Activated T-cell treated with anti-CD3 and anti-CD28 coated beads, Interleukin-2, amount 50 U/mL, for 72 hours (primary cell): ENCODE data around the gene KRT40. TPM values are rescaled to one million over a fixed set of nuclear protein-coding genes. Genes with fewer than 3 reads are reported as not detected.

Source experiments
- ATAC-seq, 2 donors: fragments of 150-1000 bp; cut with Tn5 transposase; replicated peaks in 1 of 2; 2 replicates each; pipeline ENCODE4 v1.10.0; 2021; ENCODE audit warnings: moderate library complexity in 2 of 2, mild to moderate bottlenecking in 1 of 2
- DNase-seq, 2 donors: peaks; one replicate each; pipeline ENCODE4 v3.0.0; 2021 to 2022; ENCODE audit warnings: mixed read lengths in 1 of 2
- H3K27ac Mint-ChIP-seq: one replicate; pipeline ENCODE4 v1.8.0; 2022; ENCODE audit warnings: mild to moderate bottlenecking, moderate library complexity, mixed read lengths
- H3K27me3 Mint-ChIP-seq: one replicate; pipeline ENCODE4 v1.8.0; 2022; ENCODE audit warnings: low read depth, mixed read lengths
- H3K36me3 Mint-ChIP-seq, 2 donors: one replicate each; pipeline ENCODE4 v1.8.0; 2022; ENCODE audit warnings: mixed read lengths in 2 of 2, mild to moderate bottlenecking in 1 of 2; ENCODE audit not compliant: insufficient read depth in 2 of 2
- H3K4me1 Mint-ChIP-seq: one replicate; pipeline ENCODE4 v1.8.0; 2022; ENCODE audit warnings: low read depth, mixed read lengths
- H3K4me3 Mint-ChIP-seq, 2 donors: one replicate each; pipeline ENCODE4 v1.8.0; 2022; ENCODE audit warnings: mild to moderate bottlenecking in 2 of 2, mixed read lengths in 2 of 2, moderate library complexity in 2 of 2
- H3K9me3 Mint-ChIP-seq, 2 donors: one replicate each; pipeline ENCODE4 v1.8.0; 2022; ENCODE audit warnings: mixed read lengths in 2 of 2
- total RNA-seq, 2 donors: library from RNA; stranded (reverse); gene quantifications; one replicate each; pipeline ENCODE4 v1.2.3, GENCODE V29; 2022

KRT40 gene
- total RNA-seq, result not detected

DNA sequence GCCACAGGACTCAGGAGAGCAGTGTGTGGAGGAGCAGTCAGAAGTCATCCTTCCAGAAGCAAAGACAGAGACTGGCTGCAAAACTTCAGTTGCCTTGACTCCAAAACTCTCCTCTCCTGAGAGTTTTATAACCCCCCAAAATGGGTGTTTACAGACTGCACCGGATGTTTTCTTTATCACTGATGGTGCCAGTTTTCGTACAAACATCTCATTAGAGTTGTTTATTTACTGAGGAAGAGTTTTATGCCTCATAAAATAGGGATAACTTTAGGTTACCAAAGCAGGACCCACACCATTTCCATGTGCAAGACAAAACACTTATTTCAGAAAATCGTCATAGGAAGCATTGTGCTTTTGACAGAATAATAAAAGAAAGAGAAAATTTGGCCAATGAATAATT, at the start of gene KRT40:
Gene KRT40, minus strand, starts transcription at position 101 of the 400 bp plus-strand sequence. Its CDS starts 53 bp downstream, at position 48.
- H3K27me3 Mint-ChIP-seq, result peaks cover 16% of the 10 kb centered on the region

DNA sequence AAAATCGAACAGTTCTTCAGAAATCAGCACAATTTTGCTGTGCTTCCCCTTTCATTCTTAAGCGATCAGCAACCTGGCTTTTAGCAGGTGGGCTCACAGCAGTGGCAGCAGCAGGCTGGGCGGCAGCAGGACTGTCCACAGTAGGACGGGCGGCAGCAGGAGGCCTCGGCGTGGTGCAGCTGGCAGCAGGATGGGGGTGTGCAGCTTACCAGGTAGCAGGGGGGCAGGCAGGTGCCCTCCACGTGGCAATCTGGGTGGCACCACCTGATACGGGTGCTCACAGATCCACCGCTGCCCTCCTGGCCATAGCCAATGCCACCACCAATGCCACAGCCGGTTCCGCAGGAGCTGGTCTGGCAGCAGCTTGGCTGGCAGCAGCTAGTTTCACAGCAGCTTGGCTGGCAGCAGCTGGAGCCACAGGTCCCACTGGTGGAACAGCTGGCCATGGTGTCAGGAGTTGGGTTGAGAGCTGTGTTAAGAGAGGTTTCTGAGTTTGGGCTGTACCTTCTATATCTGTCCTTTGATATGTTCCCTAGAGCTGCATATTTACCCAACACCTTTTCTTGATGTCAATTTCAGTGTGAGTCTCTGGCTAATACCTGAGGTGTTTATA, 45.6 kb upstream of the KRT40 start, which contains the start of gene KRTAP1-4:
Gene KRTAP1-4, minus strand, starts transcription at position 563 of the 613 bp plus-strand sequence. Its CDS starts 117 bp downstream, at position 446.
- DNase-seq (no peak), ATAC-seq (no peak)
- H3K4me3 Mint-ChIP-seq, result no peak within 1 kb of the TSS
- no peaks in the 10 kb centered on the region for H3K36me3 Mint-ChIP-seq
- peaks cover 6% of the 10 kb centered on the region for H3K27me3 Mint-ChIP-seq
- H3K27ac Mint-ChIP-seq, result no peak within 1 kb of the TSS
- no peaks in the 10 kb centered on the region for H3K9me3 Mint-ChIP-seq
- no peaks in the 10 kb centered on the region for H3K4me1 Mint-ChIP-seq

More for the DNA sequence above, at the start of gene KRT40:
- Mint-ChIP-seq H3K4me3 (no peak within 1 kb of the TSS), H3K4me1 (no peaks in the 10 kb centered on the region), H3K27ac (no peak within 1 kb of the TSS), H3K9me3 (no peaks in the 10 kb centered on the region), H3K36me3 (no peaks in the 10 kb centered on the region)
- DNase-seq, result no peak
- no peak for ATAC-seq

- DNase-seq (no peak), ATAC-seq (no peak)
- Mint-ChIP-seq H3K36me3 (no peaks in the 10 kb centered on the region), H3K27ac (no peak within 1 kb of the TSS), H3K4me3 (no peak within 1 kb of the TSS), H3K9me3 (no peaks in the 10 kb centered on the region), H3K27me3 (peaks cover 13% of the 10 kb centered on the region), H3K4me1 (no peaks in the 10 kb centered on the region)
These were observed 42.8 kb upstream of the KRT40 start, which contains the start of gene KRTAP1-5 for GRCh38 chr17:41026715-41027471. KRTAP1-5 (minus strand) TSS chr17:41027208; CDS start chr17:41027155, 53 bp downstream.

DNA sequence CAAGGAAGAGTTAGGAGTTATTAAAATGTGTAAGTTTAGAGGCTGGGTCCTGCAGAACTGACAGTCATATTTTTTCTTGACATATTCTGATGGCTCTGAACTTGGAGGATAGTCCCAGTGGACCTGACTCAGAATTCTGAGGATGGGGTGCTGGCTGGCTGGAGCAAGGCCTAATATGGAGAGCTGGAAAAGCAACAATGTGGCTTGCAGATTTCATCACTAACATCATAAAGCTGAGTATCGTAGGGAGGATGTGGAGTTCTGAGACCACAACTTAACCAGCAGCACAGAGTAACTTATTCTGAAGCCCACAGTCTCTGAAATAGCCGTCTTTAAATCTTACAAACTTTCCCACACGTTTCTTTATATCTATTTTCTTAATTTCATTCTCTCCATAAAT, 40.6 kb upstream of the KRT40 start:
- DNase-seq (no peak), ATAC-seq (no peak)
- Mint-ChIP-seq H3K27ac (no peak overlapping the region), H3K4me3 (no peak overlapping the region), H3K4me1 (no peaks in the 10 kb centered on the region), H3K9me3 (no peaks in the 10 kb centered on the region), H3K27me3 (peaks cover 13% of the 10 kb centered on the region), H3K36me3 (no peaks in the 10 kb centered on the region)

DNA sequence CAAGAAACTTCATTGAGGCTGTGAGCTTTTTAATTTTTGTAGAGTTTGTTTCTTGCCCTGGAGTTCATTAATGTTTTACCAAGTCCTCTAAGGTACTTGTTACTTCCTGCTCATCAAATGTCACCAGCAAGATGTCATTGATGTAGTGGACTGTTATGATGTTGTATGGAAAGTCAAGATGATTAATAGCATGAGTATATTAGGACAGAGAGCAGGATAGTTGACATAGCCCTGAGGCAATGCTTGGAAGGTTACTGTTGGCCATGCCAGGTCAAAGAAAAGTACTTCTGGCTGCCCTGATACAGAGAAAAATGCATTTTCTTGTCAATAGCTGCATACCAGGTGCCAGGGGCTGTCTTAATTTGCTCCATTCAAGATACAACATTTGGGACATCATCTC, 36.2 kb upstream of the KRT40 start:
- Mint-ChIP-seq H3K4me3 (no peak overlapping the region), H3K27ac (no peak overlapping the region), H3K36me3 (no peaks in the 10 kb centered on the region), H3K4me1 (no peaks in the 10 kb centered on the region), H3K27me3 (peaks cover 14% of the 10 kb centered on the region), H3K9me3 (no peaks in the 10 kb centered on the region)
- no peak for DNase-seq
- ATAC-seq, result no peak

DNA sequence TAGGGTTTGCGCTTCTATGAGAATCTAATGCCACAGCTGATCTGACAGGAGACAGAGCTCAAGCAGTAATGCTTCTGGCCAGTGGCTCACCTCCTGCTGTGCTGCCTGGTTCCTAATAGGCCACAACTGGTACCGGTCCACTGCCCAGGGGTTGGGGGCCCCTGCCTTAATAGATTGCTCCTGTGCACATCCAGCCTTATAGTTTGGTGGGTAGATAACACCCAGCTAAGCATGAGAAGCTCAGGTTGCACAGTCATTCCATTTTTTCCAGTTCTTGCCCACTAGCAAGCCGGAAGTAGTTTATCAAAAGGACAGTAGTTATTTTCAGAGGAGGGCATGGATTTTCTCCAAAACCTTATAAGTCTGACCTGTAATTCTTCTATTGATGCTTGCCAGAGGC, 35.3 kb upstream of the KRT40 start:
- no peaks in the 10 kb centered on the region for H3K36me3 Mint-ChIP-seq
- H3K27me3 Mint-ChIP-seq, result peaks cover 14% of the 10 kb centered on the region
- no peaks in the 10 kb centered on the region for H3K4me1 Mint-ChIP-seq
- H3K27ac Mint-ChIP-seq, result no peak overlapping the region
- ATAC-seq, result no peak
- DNase-seq, result no peak
- no peak overlapping the region for H3K4me3 Mint-ChIP-seq
- H3K9me3 Mint-ChIP-seq, result no peaks in the 10 kb centered on the region

DNA sequence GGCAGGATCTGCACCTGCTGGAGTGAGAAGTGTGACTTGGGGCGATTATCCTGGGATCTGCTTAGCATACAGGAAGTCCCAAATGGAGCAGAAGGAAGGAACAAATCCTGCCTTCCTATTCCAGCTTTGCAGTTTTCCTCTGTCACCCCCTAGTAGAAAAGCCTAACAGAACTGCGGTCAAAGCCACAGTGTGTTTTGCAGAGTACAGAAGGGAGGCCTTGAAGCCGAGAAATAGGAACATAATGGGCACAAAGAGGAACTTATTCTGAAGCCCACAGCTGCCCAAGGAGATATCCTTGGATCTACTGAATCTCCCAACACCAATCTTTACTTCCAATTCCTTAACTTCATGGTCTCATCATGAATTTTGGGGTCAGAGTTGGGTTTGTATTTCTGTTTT, 34.4 kb upstream of the KRT40 start:
- Mint-ChIP-seq H3K27ac (no peak overlapping the region), H3K4me3 (no peak overlapping the region)
- ATAC-seq, result no peak

GRCh38 chr17:41016578-41017215, 32.6 kb upstream of the KRT40 start:
- ATAC-seq (no peak), DNase-seq (no peak)
- Mint-ChIP-seq H3K4me1 (no peaks in the 10 kb centered on the region), H3K36me3 (no peaks in the 10 kb centered on the region), H3K9me3 (no peaks in the 10 kb centered on the region), H3K27ac (no peak overlapping the region), H3K4me3 (no peak overlapping the region), H3K27me3 (peaks cover 7% of the 10 kb centered on the region)

More for the DNA sequence above, 34.4 kb upstream of the KRT40 start:
- Mint-ChIP-seq H3K27me3 (peaks cover 14% of the 10 kb centered on the region), H3K4me1 (no peaks in the 10 kb centered on the region), H3K36me3 (no peaks in the 10 kb centered on the region), H3K9me3 (no peaks in the 10 kb centered on the region)
- DNase-seq, result no peak

- no peaks in the 10 kb centered on the region for H3K36me3 Mint-ChIP-seq
- ATAC-seq (no peak), DNase-seq (no peak)
- no peaks in the 10 kb centered on the region for H3K9me3 Mint-ChIP-seq
- H3K4me1 Mint-ChIP-seq, result no peaks in the 10 kb centered on the region
- no peak overlapping the region for H3K4me3 Mint-ChIP-seq
- peaks cover 7% of the 10 kb centered on the region for H3K27me3 Mint-ChIP-seq
- no peak overlapping the region for H3K27ac Mint-ChIP-seq
These were observed 31.3 kb upstream of the KRT40 start for GRCh38 chr17:41015454-41015853.

DNA sequence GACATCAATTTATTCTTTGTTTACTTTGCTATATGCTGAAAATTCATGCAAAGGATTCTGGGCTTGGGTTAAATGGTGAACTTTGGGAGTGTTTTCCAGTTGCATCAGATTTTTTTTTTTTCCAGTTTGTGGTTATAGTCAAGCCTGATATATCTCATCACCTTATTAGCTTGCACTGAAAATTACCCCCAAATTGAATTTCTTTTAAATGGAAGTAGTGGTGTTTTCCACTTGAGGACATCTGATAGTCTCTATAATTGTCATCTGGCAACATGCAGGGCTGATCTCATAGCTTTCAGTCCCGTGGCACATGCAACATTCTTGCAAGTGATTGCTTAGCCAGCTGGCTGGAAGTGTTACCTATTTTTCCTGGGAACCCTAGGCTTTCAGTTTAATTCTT, 29.5 kb upstream of the KRT40 start:
- Mint-ChIP-seq H3K9me3 (no peaks in the 10 kb centered on the region), H3K27ac (no peak overlapping the region), H3K4me1 (no peaks in the 10 kb centered on the region), H3K27me3 (peaks cover 7% of the 10 kb centered on the region), H3K36me3 (no peaks in the 10 kb centered on the region), H3K4me3 (no peak overlapping the region)
- ATAC-seq, result no peak
- no peak for DNase-seq

- no peak overlapping the region for H3K27ac Mint-ChIP-seq
- H3K4me3 Mint-ChIP-seq, result no peak overlapping the region
- H3K9me3 Mint-ChIP-seq, result no peaks in the 10 kb centered on the region
- no peaks in the 10 kb centered on the region for H3K36me3 Mint-ChIP-seq
- no peak for DNase-seq
- ATAC-seq, result no peak
- H3K27me3 Mint-ChIP-seq, result peaks cover 7% of the 10 kb centered on the region
- no peaks in the 10 kb centered on the region for H3K4me1 Mint-ChIP-seq
These were observed 29.1 kb upstream of the KRT40 start for GRCh38 chr17:41013181-41013580.

DNA sequence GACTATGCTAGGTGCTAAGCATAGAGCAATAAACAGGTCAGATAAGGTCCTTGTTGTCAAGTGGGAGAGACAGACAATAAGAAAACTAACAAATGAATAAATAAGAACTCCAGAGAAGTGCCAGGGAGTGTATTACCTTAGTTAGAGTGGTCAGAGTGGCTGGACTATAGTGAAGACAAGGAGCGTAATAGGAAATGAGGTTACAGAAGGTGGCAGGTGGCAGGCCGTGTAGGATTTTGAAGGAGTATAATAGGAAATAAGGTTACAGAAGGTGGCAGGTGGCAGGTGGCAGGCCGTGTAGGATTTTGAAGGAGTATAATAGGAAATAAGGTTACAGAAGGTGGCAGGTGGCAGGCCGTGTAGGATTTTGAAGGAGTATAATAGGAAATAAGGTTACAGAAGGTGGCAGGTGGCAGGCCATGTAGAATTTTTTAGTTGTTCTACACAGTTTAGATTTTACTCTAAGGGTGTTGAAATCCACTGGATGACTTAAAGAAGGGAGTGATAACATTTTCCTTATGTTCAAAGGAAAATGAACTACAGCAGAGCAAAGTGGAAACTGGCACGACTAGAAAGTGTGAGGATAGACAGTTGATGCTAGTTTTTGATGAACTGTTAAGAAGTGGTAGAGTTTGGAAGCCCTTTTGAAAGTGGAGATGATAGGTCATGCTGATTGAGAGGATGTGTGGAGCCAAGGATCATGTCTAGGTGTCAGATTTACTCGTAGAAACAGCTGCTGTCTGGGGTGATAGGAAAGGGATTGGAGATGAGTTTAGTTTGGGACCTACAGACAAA, 28.4 kb upstream of the KRT40 start:
- no peak overlapping the region for H3K4me3 Mint-ChIP-seq
- no peak for DNase-seq

DNA sequence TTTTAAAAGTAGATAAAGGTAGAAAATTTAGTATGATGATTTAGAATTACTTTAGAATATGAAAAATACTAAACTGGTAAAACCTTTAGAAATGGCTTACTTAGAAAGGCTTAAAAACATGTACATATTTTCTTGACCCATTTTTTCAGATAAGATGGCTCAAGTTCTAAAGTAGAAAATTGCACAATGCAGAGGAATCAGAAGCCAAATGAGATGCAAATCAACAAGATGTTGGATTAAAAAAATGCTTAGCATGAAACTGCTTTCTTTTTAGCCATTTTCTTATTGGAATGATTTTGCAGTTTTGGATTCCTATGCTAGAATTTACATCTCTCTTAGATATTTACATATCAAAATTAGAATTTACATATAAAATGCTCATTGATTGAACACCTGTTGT, 26.3 kb upstream of the KRT40 start:
- no peaks in the 10 kb centered on the region for H3K4me1 Mint-ChIP-seq
- peaks cover 1% of the 10 kb centered on the region for H3K27me3 Mint-ChIP-seq
- DNase-seq, result no peak
- no peak overlapping the region for H3K4me3 Mint-ChIP-seq
- no peaks in the 10 kb centered on the region for H3K9me3 Mint-ChIP-seq
- no peak for ATAC-seq
- no peaks in the 10 kb centered on the region for H3K36me3 Mint-ChIP-seq
- H3K27ac Mint-ChIP-seq, result no peak overlapping the region

More for the DNA sequence above, 28.4 kb upstream of the KRT40 start:
- ATAC-seq, result no peak
- no peak overlapping the region for H3K27ac Mint-ChIP-seq
- no peaks in the 10 kb centered on the region for H3K4me1 Mint-ChIP-seq
- no peaks in the 10 kb centered on the region for H3K36me3 Mint-ChIP-seq
- peaks cover 7% of the 10 kb centered on the region for H3K27me3 Mint-ChIP-seq
- H3K9me3 Mint-ChIP-seq, result no peaks in the 10 kb centered on the region
